ENCODE data around the gene KCNJ9.
"Not testable (repeated sequence)": the region's sequence is repeated elsewhere in the genome, so short reads cannot be mapped to it uniquely, and the experiment has no call there.

Gene KCNJ9

DNA sequence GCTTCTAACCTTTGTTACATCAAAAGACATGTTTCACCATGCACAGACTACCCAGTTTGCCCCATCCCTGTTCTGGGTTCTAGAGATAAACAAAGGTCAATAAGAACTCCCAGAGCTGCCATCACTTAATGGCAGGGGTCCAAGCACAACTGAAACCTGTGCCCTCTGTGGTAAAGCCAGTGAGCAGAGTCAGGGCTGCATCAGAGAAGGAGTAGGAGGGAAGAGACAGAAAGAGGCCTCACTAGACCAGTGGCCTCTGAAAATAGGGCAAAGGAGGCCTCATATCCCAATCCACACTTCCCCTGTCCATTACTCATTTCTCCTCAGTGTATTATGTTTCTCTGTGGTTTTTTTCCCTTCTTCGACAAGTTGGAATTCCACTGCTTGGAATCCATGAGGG, 44.4 kb downstream of the KCNJ9 start:
- DNase-seq (ENCODE audit: low spot score), result no peak

DNA sequence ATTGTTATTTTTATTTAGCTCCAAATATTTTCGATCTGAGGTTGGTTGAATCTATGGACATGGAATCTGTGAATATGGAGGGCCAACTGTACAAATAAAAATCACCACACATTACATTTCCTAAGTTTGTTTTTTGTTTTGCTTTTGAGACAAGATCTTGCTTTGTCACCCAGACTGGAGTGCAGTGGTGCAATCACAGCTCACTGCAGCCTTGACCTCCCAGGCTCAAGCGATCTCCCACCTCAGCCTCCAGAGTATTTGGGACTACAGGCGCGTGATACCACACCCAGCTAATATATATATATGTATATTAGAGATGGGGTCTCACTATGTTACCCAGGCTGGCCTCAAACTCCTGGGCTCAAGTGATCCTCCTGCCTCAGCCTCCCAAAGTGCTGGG, 45.0 kb downstream of the KCNJ9 start:
- not testable (repeated sequence) for DNase-seq (ENCODE audit: low spot score)

DNA sequence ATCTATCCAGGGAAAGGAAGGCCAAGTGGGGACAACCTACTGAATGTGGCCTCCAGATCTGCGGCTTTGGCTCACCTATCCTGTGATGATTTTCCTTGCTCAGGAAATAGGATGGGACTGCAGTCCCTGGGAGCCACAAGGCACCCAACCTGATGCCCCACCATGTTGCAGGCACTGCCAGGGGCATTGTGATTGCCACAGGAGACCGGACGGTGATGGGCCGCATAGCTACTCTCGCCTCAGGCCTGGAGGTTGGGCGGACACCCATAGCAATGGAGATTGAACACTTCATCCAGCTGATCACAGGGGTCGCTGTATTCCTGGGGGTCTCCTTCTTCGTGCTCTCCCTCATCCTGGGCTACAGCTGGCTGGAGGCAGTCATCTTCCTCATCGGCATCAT, 46.0 kb downstream of the KCNJ9 start:
- DNase-seq (ENCODE audit: low spot score), result no peak

DNA sequence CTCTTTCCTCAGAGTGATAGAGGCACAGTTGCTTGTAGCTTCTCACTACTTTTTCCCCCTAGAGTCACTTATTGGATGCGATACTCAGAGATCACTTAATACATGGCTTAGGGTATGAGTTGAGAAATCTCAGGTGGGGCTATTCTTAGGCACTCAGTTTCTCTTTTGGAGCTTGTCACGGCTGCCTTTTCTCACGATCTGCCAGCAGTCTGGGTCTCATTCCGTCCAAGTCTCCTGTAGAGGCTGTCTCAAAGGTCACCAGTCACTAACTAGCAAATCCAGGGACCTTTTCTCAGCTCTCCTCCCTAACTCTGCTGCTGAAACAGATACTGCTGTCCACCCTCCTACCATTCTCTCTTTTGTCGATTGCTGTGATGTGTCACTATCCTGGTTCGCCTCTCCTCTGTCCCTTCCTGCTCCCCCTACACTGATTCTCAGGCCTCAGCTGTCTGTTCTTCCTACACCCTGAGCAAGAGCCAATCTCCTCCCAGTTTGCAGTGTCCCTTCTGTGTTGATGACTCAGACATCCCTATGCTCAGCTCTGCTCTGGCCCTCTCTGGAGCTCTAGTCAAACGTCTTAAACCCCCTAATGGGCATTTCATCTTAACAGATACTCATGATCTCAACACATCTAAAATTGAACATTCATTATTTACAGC, 46.7 kb downstream of the KCNJ9 start:
- DNase-seq (ENCODE audit: low spot score), result no peak

DNA sequence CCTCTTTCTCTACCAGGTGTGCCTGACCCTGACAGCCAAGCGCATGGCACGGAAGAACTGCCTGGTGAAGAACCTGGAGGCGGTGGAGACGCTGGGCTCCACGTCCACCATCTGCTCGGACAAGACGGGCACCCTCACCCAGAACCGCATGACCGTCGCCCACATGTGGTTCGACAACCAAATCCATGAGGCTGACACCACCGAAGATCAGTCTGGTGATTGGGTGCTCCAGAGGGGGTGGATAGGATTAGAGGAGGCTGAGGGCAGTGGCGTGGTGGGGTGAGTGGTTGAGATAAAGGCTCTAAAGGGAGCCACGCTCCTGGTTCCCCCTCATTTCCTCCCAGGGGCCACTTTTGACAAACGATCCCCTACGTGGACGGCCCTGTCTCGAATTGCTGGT, 47.3 kb downstream of the KCNJ9 start:
- DNase-seq (ENCODE audit: low spot score), result no peak

DNA sequence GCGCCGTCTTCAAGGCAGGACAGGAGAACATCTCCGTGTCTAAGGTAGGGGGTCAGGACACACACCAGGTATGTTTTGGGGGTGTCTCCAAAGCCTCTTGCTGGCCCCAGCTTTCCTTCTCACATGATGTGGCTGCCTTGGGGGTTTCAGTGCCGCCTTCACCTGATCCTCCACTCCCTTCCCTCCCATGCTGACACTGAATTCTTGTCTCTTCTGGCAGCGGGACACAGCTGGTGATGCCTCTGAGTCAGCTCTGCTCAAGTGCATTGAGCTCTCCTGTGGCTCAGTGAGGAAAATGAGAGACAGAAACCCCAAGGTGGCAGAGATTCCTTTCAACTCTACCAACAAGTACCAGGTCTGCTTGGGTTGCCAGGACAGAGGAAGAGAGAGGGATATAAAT, 47.7 kb downstream of the KCNJ9 start:
- no peak for DNase-seq (ENCODE audit: low spot score)

DNA sequence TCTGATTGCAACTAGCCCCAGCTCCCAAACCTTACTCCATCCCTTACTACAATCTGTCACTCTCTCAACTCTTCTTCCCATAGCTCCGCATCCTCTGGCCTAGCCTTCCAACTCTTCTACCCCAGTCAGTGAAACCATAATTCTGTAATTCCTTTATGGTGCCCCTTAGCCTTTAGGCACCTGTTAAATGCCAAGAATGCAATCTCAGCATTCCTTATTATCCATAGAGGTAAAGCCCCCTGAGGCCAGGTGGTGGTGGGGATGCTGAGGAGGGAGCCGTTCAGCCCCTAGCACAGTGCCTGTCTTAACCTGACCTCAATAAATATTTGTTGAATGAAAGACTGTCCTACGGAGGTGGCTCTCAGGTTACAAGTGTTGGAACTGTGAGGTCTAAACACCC, 48.2 kb downstream of the KCNJ9 start:
- no peak for DNase-seq (ENCODE audit: low spot score)

DNA sequence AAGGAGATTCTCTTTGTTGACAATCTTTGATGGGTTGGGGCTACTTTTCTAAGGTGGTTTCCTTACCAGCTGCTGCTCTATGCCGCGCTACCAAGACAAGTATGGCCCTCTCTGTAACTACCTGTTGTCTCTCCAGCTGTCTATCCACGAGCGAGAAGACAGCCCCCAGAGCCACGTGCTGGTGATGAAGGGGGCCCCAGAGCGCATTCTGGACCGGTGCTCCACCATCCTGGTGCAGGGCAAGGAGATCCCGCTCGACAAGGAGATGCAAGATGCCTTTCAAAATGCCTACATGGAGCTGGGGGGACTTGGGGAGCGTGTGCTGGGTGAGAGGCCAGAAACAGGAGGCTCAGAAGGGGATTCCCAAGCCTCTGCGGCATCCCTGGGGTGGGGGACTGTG, 48.6 kb downstream of the KCNJ9 start:
- DNase-seq (ENCODE audit: low spot score), result no peak

DNA sequence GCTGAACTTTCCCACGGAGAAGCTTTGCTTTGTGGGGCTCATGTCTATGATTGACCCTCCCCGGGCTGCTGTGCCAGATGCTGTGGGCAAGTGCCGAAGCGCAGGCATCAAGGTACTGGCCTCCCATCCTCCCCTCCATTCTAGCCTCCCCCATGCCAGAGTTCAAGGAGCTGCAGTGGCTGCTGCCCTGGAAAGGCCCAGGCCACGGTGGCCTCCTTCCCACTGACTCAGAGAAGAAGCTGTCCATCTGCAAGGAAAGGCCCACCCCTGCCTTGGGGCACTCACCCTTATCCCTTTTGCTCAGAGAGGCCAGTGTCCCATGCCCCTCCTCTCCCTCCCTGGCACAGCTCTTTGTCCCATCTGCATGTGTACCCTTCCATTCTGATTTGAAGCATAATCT, 49.1 kb downstream of the KCNJ9 start:
- no peak for DNase-seq (ENCODE audit: low spot score)

DNA sequence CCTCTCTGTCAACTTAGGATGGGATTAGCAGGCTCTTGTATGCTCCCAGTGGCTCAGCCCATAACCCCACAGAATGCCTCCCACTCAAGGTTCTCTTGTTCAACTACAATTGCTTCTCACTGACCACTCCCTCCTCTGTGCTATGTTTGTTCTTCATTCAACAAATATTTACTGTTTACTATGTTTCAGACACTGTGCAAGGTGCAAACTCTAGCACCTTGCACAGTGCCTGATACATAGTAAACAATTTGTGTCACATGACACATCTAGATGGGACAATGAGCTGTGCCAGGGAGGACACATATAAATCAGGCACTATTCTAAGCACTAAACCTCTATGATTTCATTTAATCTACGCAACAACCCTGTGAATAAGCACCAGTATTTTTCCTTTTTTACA, 49.6 kb downstream of the KCNJ9 start:
- DNase-seq (ENCODE audit: low spot score), result no peak

DNA sequence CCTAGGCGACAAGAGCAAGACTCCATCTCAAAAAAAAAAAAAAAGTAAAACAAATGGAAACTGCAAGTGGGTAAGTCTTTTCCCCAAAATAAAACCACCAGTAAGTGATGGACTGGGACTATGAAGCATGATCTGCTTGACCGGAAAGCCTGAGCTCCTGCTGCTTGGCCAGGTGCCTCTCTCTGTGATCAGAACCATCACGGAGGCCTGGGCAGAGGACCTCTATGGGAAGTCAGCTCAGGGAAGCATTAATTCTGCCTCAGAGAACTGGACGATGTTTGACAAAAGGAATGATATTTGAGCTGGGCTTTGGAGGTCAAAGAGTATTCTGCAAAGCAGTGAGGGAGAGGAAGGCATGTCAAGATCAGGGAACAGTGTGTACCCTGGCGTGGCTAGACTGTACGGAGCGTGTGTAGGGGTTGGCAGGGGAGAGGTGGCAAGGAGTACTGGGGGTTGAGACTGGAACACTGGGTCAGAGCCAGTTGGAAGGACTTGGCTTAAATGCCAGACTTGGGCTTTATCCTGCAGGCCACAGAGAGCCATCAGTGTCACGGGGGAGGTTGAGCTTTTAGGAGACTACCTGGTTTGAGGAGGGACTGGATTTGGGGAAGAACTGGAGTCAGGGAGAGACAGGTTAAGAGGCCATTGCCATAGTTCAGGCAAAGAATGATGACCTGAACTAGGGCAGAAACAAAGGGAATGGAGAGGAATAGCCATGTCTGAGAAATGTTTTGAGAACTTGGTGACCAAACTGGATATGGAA, 50.6 kb downstream of the KCNJ9 start:
- DNase-seq (ENCODE audit: low spot score), result no peak

DNA sequence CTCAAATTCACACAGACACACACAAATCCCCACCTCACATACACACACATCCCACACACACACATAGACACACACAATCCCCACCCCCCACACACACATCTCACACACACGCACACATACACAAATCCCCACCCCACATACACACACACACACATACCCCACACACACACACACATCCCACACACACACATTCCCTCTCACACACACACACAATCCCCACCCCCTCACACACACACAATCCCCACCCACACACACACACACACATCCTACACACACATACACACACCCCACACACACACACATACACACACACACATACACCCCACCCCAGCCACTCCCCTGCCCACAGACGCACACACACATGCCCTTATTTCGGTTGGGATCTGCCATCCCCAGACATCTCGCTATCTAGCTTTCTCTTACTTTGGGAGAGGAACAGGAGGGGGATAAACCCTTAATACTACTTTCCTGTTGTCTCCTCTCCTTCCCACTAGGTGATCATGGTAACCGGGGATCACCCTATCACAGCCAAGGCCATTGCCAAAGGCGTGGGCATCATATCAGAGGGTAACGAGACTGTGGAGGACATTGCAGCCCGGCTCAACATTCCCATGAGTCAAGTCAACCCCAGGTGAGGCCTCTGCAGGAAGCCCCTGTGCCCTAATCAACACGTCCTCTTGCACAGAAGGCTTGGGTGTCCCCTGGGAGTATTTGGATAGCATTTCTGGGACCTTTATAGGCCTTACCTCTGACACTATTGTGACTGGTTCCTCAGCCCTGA, 52.8 kb downstream of the KCNJ9 start:
- no peak for DNase-seq (ENCODE audit: low spot score)

DNA sequence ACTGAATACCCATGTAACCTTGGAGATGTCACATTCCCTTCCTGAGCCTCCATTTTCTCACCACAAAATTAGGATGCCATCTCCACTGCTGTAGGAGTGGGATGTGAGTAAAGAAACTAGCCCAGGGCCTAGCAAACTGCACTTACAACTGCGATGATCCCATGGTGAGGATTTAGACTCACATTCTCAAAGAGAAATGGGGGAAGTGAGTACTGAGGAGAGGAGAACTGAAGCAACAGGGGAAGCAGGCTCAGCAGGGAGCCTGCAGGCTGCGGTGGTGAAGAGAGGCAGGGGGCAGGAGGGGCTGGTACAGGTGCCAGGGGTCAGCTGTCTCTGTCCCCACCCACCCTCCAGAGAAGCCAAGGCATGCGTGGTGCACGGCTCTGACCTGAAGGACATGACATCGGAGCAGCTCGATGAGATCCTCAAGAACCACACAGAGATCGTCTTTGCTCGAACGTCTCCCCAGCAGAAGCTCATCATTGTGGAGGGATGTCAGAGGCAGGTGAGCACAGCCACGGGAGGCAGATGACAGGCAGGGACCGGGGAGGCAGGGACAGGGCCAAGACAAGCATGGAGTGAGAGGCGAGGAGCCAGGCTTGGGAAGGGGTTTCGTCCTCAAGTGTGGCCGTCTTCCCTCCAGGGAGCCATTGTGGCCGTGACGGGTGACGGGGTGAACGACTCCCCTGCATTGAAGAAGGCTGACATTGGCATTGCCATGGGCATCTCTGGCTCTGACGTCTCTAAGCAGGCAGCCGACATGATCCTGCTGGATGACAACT, 53.6 kb downstream of the KCNJ9 start:
- DNase-seq (ENCODE audit: low spot score), result no peak

DNA sequence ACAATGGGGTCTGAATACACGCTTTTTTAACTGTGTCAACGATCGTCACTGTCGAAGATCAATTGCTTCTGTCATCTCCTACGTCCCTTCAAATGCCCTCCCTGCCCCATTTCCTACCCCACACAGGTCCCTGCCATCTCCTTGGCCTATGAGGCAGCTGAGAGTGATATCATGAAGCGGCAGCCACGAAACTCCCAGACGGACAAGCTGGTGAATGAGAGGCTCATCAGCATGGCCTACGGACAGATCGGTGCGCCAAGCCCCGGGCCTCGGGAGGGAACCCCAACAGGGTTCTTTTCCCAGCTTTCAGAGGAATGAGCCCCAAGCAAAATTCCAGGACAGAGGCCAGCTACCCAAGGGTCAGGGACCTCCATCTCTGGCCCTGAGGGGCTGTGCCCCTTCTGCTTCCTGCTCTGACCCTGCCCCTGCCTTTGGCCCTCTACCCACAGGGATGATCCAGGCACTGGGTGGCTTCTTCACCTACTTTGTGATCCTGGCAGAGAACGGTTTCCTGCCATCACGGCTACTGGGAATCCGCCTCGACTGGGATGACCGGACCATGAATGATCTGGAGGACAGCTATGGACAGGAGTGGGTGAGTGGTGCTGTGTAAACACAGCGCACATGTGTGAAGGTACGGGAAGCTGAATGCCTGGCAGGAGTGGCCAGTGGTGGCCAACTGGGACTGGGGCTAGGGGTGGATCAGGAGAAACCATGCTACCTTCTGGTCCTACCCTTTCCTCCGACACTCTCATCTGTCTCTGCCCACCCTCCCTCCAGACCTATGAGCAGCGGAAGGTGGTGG, 55.0 kb downstream of the KCNJ9 start:
- no peak for DNase-seq (ENCODE audit: low spot score)

DNA sequence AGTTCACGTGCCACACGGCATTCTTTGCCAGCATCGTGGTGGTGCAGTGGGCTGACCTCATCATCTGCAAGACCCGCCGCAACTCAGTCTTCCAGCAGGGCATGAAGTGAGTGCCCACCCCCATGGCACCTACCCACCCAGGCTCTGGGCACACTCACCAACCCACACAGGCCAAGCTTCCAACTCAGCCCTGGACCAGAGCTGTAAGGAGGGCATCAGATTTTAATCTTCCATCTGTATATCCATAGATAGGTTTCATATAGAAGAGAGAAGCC, 55.5 kb downstream of the KCNJ9 start:
- no peak for DNase-seq (ENCODE audit: low spot score)

DNA sequence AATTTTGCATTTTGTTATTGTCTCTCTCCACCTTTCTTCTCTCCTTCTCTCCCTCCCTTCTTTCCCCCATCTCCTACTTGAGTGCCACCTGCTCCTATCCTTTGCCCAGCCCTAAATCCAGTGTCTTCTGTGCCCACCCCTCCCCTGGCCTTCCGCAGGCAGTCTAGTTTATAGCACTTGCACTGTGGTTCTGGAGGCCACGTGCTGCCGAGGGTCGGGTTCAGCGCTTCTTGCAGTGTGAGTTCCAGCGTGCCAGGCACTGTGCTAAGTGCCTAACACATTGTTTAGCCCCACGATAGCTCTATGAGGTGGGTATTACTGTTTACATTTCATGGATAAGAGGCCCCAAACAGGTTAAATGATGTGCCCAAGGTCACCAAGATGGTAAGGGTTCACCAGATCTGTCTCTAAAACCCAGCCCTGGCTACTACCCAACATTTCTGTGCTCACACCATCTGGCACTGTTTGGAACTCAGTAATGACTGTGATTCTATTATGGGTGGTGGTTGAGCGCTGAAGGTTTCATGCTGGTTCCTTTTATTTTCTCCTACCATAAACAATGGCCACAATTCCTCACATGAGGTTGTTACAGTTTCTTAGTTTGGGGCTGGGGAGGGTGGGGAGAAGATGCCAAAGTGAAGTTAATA, 56.0 kb downstream of the KCNJ9 start:
- no peak for DNase-seq (ENCODE audit: low spot score)

DNA sequence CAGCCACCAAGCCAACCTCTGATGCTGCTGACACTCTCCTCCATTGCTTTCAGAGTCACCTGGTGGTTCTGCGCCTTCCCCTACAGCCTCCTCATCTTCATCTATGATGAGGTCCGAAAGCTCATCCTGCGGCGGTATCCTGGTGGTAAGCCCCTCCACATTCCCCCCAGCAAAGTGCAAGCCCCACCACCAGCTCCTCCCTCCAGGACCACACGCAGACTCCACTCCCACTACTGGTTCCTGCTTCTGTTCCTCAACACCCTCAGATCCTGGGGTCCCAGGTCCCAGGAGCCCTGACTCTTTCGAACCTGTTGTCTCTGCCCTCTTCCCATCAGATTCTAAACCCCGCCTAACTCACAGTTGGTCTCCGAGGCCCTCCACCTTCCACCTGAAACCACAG, 58.5 kb downstream of the KCNJ9 start:
- no peak for DNase-seq (ENCODE audit: low spot score)

Data from CD4-positive, alpha-beta T cell treated with Interleukin-6 at 100 ng/mL for 8 hours (primary cell).